HepG2 (cell line): ENCODE results near the gene CD300A. TPM values are rescaled to one million over a fixed set of nuclear protein-coding genes. Genes with fewer than 3 reads are reported as not detected.
A peak's percentile ranks its signal among the peaks of the same experiment; 100 is the strongest.

Experiments used
- CEBPG ChIP-seq: IDR thresholded peaks from 2 replicates; pipeline ENCODE4 v1.6.1; 2016
- ELF4 ChIP-seq: sonication (generic); formaldehyde crosslinking; IDR thresholded peaks from 2 replicates; pipeline ENCODE4 v1.5.0; 2020; ENCODE audit warnings: missing genetic modification reagents, mild to moderate bottlenecking, moderate library complexity, borderline replicate concordance
- FOXO1 ChIP-seq: sonication (generic); formaldehyde crosslinking; IDR thresholded peaks from 2 replicates; pipeline ENCODE4 v1.4.0; 2020; ENCODE audit warnings: missing genetic modification reagents
- GTF3A ChIP-seq: sonication (generic); formaldehyde crosslinking; conservative IDR thresholded peaks from 2 replicates; pipeline ENCODE4 v1.4.0; 2020; ENCODE audit warnings: mild to moderate bottlenecking, missing genetic modification reagents
- IRF2 ChIP-seq: IDR thresholded peaks from 2 replicates; pipeline ENCODE4 v1.6.1; 2018; ENCODE audit warnings: missing genetic modification reagents, missing compliant biosample characterization
- PAF1 ChIP-seq: IDR thresholded peaks from 2 replicates; pipeline ENCODE4 v1.6.1; 2016; ENCODE audit warnings: missing genetic modification reagents, missing compliant biosample characterization
- SRSF4 ChIP-seq: fragments of 200-400 bp; formaldehyde crosslinking; IDR thresholded peaks from one replicate; pipeline ENCODE4 v1.6.1; 2018; ENCODE audit warnings: mild to moderate bottlenecking, low read depth, low read length, moderate library complexity; ENCODE audit not compliant: poor library complexity, severe bottlenecking
- ZFYVE20 ChIP-seq: sonication (generic); formaldehyde crosslinking; IDR thresholded peaks from 2 replicates; pipeline ENCODE4 v1.8.0; 2023; ENCODE audit warnings: low read depth, mild to moderate bottlenecking, moderate library complexity, missing genetic modification reagents, borderline replicate concordance
- ZNF709 ChIP-seq: sonication (generic); formaldehyde crosslinking; IDR thresholded peaks from 2 replicates; pipeline ENCODE4 v1.5.0; 2020; ENCODE audit warnings: mild to moderate bottlenecking, missing genetic modification reagents
- ZNF839 ChIP-seq: sonication (generic); formaldehyde crosslinking; IDR thresholded peaks from 2 replicates; pipeline ENCODE4 v1.4.0; 2020; ENCODE audit warnings: missing genetic modification reagents, mild to moderate bottlenecking, borderline replicate concordance
- ZNF891 ChIP-seq: sonication (generic); formaldehyde crosslinking; IDR thresholded peaks from 2 replicates; pipeline ENCODE4 v1.5.0; 2020; ENCODE audit warnings: mild to moderate bottlenecking, missing genetic modification reagents
- polyA plus RNA-seq, 8 experiments: library from polyadenylated mRNA; depleted of rRNA in 3 of 8; stranded (reverse) in 7 of 8; unstranded in 1 of 8; fragments of >200 nt; fragmentation: Illumina TruSeq in 4 of 8; extraction: Trizol in 4 of 8; gene quantifications; 2 replicates each; pipeline versions ENCODE4 v1.2.1 to v1.2.3, GENCODE V29; 2011 to 2016; ENCODE audit warnings: low read depth in 4 of 8, missing spikeins in 1 of 8, mixed read lengths in 1 of 8; ENCODE audit not compliant: insufficient read depth in 1 of 8
- total RNA-seq, 5 experiments: library from RNA; depleted of rRNA; stranded (reverse); fragments of >200 nt; fragmentation: Illumina TruSeq; extraction: Trizol; gene quantifications; 2 replicates each; pipeline ENCODE4 v1.2.3, GENCODE V29; 2016; ENCODE audit warnings: low read depth in 1 of 5
- TF ChIP-seq, protein P1 (sequence below): sonication (generic); formaldehyde crosslinking; IDR thresholded peaks from 2 replicates; pipeline ENCODE4 v1.4.0; 2020; ENCODE audit warnings: missing genetic modification reagents, borderline replicate concordance
- TF ChIP-seq, protein P2 (sequence below): sonication (generic); formaldehyde crosslinking; IDR thresholded peaks from 2 replicates; pipeline ENCODE4 v1.4.0; 2020; ENCODE audit warnings: missing genetic modification reagents, borderline replicate concordance
- TF ChIP-seq, protein P3 (sequence below): sonication (generic); formaldehyde crosslinking; IDR thresholded peaks from 2 replicates; pipeline ENCODE4 v1.4.0; 2020; ENCODE audit warnings: mild to moderate bottlenecking, missing genetic modification reagents, borderline replicate concordance

Gene CD300A
- total and polyA plus RNA-seq, 2 of the 13 experiments (the other 11 are each of a cell fraction or from before 2014, with no cell fraction given): not detected

DNA sequence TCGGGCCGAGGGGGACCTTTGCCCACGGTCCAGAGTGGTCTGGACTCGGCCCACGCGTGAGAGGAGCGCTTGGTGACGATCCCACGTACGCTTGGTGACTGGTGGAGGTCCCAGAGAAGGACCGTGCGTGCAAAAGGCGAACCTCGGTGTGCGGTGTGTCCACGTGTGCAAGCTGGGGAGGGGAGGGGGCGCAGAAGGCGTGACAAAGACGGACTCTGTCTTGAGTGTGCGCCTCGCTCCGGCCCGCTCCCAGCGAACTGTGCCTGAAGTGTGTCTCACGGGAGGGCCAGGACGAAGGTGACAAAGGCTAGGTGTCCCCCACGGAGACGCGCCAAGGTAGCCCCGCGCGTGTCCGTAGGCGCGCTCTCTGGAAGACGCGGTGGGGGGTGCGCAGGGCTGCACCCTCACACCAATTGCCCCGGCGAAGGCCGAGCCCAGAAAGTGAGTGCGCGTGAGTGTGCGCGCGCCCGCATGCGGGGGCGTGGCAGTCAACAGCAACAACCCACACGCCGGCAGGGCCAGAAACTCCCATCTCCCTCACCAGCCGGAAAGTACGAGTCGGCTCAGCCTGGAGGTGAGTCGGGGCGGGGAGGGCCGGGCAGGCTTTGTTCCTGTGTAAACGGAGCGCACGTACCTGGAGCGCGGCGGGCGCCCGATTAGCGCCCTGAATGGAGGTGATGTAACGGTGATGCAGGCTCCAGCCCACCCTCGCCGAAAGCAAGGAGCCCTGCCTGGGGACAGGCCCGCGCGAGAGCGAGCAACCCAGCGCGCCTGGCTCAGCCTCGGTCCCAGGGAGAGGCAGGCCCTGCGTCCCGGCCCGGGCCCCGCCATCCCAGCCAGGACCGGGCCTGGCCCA, 34.6 kb upstream of the CD300A start, which contains the start of gene GPRC5C (continued):
- TF ChIP-seq, protein P1, sequence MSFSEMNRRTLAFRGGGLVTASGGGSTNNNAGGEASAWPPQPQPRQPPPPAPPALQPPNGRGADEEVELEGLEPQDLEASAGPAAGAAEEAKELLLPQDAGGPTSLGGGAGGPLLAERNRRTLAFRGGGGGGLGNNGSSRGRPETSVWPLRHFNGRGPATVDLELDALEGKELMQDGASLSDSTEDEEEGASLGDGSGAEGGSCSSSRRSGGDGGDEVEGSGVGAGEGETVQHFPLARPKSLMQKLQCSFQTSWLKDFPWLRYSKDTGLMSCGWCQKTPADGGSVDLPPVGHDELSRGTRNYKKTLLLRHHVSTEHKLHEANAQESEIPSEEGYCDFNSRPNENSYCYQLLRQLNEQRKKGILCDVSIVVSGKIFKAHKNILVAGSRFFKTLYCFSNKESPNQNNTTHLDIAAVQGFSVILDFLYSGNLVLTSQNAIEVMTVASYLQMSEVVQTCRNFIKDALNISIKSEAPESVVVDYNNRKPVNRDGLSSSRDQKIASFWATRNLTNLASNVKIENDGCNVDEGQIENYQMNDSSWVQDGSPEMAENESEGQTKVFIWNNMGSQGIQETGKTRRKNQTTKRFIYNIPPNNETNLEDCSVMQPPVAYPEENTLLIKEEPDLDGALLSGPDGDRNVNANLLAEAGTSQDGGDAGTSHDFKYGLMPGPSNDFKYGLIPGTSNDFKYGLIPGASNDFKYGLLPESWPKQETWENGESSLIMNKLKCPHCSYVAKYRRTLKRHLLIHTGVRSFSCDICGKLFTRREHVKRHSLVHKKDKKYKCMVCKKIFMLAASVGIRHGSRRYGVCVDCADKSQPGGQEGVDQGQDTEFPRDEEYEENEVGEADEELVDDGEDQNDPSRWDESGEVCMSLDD (CRISPR knock-in tag): no peak; the same call in 1 of the 2 replicates
- peak; percentile 70 for TF ChIP-seq PAF1 (CRISPR knock-in tag)
- peak; percentile 91 for TF ChIP-seq IRF2 (CRISPR knock-in tag)
- peak; percentile 93 for TF ChIP-seq FOXO1 (CRISPR knock-in tag)
- peak; percentile 65 for TF ChIP-seq CEBPG
- peak; percentile 58; the same call in 1 of the 2 replicates for TF ChIP-seq ZFYVE20 (CRISPR knock-in tag)
- TF ChIP-seq ZNF709 (CRISPR knock-in tag): peak; percentile 90; the same call in 1 of the 2 replicates
- no peak; the same call in none of the 2 replicates for TF ChIP-seq ZNF891 (CRISPR knock-in tag)
- peak; percentile 83; the same call in 1 of the 2 replicates for TF ChIP-seq ZNF839 (CRISPR knock-in tag)
- TF ChIP-seq, protein P2, sequence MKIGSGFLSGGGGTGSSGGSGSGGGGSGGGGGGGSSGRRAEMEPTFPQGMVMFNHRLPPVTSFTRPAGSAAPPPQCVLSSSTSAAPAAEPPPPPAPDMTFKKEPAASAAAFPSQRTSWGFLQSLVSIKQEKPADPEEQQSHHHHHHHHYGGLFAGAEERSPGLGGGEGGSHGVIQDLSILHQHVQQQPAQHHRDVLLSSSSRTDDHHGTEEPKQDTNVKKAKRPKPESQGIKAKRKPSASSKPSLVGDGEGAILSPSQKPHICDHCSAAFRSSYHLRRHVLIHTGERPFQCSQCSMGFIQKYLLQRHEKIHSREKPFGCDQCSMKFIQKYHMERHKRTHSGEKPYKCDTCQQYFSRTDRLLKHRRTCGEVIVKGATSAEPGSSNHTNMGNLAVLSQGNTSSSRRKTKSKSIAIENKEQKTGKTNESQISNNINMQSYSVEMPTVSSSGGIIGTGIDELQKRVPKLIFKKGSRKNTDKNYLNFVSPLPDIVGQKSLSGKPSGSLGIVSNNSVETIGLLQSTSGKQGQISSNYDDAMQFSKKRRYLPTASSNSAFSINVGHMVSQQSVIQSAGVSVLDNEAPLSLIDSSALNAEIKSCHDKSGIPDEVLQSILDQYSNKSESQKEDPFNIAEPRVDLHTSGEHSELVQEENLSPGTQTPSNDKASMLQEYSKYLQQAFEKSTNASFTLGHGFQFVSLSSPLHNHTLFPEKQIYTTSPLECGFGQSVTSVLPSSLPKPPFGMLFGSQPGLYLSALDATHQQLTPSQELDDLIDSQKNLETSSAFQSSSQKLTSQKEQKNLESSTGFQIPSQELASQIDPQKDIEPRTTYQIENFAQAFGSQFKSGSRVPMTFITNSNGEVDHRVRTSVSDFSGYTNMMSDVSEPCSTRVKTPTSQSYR (CRISPR knock-in tag): peak; percentile 61; the same call in 1 of the 2 replicates
- TF ChIP-seq, protein P3, sequence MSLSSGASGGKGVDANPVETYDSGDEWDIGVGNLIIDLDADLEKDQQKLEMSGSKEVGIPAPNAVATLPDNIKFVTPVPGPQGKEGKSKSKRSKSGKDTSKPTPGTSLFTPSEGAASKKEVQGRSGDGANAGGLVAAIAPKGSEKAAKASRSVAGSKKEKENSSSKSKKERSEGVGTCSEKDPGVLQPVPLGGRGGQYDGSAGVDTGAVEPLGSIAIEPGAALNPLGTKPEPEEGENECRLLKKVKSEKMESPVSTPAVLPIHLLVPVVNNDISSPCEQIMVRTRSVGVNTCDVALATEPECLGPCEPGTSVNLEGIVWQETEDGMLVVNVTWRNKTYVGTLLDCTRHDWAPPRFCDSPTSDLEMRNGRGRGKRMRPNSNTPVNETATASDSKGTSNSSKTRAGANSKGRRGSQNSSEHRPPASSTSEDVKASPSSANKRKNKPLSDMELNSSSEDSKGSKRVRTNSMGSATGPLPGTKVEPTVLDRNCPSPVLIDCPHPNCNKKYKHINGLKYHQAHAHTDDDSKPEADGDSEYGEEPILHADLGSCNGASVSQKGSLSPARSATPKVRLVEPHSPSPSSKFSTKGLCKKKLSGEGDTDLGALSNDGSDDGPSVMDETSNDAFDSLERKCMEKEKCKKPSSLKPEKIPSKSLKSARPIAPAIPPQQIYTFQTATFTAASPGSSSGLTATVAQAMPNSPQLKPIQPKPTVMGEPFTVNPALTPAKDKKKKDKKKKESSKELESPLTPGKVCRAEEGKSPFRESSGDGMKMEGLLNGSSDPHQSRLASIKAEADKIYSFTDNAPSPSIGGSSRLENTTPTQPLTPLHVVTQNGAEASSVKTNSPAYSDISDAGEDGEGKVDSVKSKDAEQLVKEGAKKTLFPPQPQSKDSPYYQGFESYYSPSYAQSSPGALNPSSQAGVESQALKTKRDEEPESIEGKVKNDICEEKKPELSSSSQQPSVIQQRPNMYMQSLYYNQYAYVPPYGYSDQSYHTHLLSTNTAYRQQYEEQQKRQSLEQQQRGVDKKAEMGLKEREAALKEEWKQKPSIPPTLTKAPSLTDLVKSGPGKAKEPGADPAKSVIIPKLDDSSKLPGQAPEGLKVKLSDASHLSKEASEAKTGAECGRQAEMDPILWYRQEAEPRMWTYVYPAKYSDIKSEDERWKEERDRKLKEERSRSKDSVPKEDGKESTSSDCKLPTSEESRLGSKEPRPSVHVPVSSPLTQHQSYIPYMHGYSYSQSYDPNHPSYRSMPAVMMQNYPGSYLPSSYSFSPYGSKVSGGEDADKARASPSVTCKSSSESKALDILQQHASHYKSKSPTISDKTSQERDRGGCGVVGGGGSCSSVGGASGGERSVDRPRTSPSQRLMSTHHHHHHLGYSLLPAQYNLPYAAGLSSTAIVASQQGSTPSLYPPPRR: peak; percentile 78
- TF ChIP-seq ELF4: 0 out of 2 replicates have a peak, but pooled peaks have one; percentile 68
- no peak for TF ChIP-seq SRSF4
- TF ChIP-seq GTF3A (CRISPR knock-in tag): no peak
